HG02798 (cell line): ENCODE results near the gene PLS3.

Experiments
- ATAC-seq: cut with Tn5 transposase; IDR thresholded peaks from one replicate; pipeline ENCODE4 v1.9.1; 2021; ENCODE audit warnings: mild to moderate bottlenecking; ENCODE audit not compliant: unreplicated experiment, poor library complexity

PLS3 gene

DNA sequence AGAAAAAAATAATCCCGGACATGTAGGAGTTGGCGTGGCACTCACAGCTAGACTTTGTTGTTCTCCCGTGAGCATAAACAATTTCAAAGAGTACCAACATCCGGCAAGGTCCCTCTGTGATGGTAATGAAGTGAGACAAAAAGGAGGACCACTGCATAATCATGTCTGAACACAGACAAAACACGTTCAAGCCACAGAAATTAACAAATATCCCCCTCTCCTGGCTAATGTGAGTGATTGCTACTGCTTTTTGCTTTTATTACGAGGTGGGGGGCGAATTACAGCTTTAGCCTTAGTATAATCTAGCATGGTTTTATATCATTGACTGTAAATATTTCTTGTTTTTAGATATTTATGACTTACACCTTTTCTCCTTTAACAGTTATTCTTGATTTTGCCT is 118.5 kb downstream of the PLS3 start:
- no peak for ATAC-seq

DNA sequence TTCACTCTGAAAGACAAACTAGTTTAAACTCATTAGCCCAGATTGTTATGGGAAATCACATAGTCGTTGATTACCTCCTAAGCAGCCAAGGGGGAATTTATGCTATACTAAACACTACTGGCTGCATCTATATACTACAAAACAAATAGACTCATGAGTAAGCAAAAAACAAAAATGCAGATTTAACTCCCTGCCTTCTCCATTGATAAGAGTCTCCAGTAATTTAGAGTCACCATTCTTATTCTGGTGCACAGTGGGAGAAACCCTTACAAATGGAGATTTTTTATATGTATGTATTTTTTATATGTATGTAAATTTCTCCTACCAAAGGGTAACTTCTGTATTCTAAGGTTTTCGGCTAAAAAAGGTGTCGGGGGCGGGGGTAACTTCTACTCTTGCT is 126.6 kb downstream of the PLS3 start:
- no peak for ATAC-seq

DNA sequence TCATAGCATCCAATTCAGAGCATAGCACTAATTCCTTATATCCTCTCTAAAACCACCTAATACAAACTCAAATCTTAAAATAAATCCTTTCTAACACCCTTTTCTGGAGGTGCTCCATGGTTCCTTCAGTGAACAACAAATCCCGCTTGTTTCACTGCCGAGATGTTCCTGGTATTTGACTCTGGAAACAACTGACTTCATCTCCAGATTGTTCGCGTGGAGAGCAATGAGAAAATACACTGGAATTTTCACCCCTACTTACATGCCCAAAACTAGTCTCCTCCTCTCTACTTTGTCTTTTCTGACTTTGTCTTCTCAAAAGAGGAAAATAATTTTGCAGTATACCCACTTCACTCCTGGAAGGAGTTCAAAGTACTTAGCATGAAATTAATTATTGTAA is 129.0 kb downstream of the PLS3 start:
- no peak for ATAC-seq

DNA sequence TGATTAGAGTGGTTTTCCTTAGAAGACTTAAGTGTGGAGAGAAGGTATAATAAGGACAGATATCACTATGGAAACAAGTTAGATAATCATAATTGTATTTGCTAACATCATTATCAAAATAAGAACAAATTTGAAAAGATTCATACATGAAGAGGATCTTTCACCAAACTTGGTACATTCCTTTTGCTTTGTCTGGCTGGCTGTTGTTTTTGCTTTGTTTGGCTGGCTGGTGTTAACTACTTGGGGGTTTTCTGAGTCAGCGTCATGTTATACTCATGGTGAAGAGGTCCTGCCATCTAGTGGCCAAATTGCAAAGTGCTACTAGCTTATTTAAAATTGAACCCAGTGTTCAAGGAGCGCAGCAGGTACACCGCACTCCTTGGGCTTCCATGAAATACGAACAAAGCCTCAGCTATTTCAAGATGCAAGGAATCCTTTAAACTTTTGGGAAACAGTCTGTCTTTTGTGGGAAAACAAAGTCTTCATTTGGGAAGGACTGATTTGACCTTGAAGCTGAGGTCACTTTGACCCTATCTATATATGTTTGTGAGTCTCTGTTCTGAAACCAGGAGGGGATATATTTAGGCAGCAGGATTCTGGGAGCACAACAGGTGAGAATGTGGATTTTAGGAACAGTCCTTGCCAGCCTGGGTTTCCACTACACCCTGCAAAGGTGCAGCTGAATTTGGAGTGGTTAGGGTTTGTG is 129.7 kb downstream of the PLS3 start:
- ATAC-seq, result peak; percentile 88

DNA sequence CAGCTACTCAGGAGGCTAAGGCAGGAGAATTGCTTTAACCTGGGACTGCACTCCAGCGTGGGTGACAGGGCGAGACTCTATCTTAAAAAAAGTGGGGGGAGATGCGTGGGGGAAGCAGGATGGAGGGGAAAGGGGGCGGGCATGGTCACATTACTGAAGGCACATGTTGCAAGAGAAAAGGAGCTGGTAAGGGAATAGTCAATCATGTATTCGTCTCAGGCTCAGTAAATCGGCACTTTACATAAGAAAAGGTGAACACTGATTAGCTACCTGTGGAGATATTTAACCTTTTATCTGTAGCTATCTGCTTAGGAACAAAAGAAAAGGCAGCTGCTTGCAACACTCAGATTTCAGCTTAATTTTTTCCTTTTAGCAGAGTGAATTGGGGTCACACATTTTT is 132.5 kb downstream of the PLS3 start:
- no peak for ATAC-seq

DNA sequence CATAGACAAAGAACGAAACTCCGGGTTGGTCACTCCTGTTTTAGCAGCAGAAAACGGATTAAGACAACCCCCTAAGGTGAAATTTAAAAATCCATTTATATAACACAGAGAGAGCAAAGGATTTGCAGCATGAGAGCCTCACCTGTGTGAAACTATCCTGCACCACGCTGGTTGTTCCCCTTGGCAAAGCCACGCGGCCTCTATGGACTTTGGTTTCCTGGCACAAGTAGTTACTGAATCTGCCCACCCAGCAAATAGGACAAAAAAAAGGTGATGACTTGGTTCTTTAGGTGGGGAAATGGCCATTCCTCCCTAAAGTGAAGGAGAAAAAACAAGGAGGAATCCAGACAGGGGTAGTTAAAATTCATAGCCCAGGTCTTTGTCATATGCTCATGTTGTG is 133.1 kb downstream of the PLS3 start:
- ATAC-seq, result no peak

DNA sequence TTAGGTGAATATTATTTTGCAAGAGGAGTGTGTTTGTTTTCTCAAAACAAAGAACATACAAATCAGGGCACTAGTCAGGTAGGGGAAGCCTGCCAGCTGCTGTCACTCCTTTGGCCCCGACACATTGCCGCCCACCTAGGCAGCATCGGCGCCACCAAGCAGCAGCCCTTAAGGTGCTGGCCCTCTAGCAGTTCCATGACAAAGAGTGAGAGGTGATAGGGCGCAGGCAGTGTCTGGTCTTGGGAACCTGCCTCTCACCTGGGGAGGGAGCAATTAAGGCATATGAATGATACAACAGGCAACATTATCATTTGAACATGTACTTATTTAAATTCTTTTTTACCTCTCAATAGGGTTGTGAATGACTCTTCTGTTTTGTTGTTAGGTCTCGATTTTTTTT is 135.1 kb downstream of the PLS3 start:
- ATAC-seq, result no peak

DNA sequence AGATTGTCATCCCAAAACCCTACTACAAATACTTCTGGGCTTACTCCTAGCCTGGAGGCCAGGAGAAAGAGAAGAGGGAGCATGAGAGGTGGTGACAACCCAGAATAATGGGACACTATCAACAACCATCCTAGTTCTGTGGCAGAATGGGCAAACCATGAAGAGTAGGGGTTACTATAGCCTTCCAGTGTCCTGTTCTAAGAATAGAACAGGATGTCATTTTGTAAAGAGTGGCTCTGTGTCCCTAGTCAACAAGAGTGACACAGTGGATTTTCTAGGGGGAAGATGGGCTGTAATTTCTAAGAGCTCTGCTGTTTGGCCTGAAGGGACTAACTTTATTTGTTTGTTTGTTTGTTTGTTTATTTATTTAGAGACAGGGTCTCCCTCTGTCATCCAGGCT is 136.0 kb downstream of the PLS3 start:
- no peak for ATAC-seq

DNA sequence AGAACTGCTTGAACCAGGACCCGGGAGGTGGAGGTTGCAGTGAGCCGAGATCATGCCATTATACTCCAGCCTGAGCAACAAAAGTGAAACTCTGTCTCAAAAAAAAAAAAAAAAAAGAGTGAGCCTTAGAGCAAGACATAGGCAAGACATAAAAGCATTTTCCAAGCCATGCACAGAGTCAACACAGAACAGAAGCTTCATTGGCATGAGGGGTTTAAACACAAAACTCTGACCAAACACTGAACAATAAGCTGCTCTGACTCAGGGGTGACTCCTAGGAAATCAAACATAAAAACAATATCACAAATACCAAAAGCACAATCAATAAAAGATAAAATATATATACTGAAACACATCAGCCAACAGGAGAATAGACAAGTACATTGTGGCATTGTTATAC is 136.8 kb downstream of the PLS3 start:
- ATAC-seq, result no peak
